BE2C (cell line): ENCODE data around the gene AXIN1.

Source experiments
- DNase-seq: peaks from one replicate; pipeline ENCODE4 v3.0.0-alpha.2; 2020
- H3K27me3 ChIP-seq: fragments of 250-450 bp; sonication (Bioruptor Pico); 2 replicates; pipeline ENCODE4 v1.5.1; 2020; ENCODE audit warnings: mild to moderate bottlenecking
- H3K36me3 ChIP-seq: fragments of 250-450 bp; sonication (Bioruptor Pico); 2 replicates; pipeline ENCODE4 v1.5.1; 2020; ENCODE audit warnings: mild to moderate bottlenecking
- H3K4me1 ChIP-seq: fragments of 250-450 bp; sonication (Bioruptor Pico); 2 replicates; pipeline ENCODE4 v1.5.1; 2020
- H3K4me3 ChIP-seq: 2 replicates; pipeline ENCODE4 v1.5.1; 2011; ENCODE audit warnings: low read depth, low read length
- H3K9me3 ChIP-seq: fragments of 250-450 bp; sonication (Bioruptor Pico); 2 replicates; pipeline ENCODE4 v1.5.1; 2020
- TF ChIP-seq, protein P1 (sequence below): IDR thresholded peaks from 2 replicates; pipeline ENCODE4 v1.5.1; 2012; ENCODE audit warnings: mild to moderate bottlenecking, low read depth, low read length

AXIN1 gene

DNA sequence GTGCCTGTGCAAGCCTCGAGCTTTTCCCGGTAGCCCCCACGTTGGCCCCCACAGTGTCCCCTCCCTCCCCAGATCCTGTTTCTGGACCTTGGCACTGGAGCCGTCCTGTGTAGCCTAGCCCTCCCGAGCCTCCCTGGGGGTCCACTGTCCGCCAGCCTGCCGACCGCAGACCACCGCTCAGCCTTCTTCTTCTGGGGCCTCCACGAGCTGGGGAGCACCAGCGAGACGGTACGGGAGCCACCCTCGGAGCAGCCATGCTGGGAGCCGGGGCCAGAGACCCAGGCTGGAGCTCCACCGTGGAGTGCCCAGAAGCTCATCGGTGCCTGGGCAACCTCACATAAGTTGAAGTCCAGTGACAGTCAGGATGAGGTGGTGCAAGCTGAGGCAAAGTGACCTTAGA, 88.6 kb downstream of the AXIN1 start:
- no peak for DNase-seq
- Histone ChIP-seq H3K27me3 (no peaks in the 10 kb centered on the region), H3K36me3 (peaks cover 8% of the 10 kb centered on the region; the same call in 1 of the 2 replicates), H3K9me3 (no peaks in the 10 kb centered on the region), H3K4me3 (no peak overlapping the region), H3K4me1 (no peaks in the 10 kb centered on the region)
- TF ChIP-seq, protein P1, sequence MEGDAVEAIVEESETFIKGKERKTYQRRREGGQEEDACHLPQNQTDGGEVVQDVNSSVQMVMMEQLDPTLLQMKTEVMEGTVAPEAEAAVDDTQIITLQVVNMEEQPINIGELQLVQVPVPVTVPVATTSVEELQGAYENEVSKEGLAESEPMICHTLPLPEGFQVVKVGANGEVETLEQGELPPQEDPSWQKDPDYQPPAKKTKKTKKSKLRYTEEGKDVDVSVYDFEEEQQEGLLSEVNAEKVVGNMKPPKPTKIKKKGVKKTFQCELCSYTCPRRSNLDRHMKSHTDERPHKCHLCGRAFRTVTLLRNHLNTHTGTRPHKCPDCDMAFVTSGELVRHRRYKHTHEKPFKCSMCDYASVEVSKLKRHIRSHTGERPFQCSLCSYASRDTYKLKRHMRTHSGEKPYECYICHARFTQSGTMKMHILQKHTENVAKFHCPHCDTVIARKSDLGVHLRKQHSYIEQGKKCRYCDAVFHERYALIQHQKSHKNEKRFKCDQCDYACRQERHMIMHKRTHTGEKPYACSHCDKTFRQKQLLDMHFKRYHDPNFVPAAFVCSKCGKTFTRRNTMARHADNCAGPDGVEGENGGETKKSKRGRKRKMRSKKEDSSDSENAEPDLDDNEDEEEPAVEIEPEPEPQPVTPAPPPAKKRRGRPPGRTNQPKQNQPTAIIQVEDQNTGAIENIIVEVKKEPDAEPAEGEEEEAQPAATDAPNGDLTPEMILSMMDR, result no peak

DNA sequence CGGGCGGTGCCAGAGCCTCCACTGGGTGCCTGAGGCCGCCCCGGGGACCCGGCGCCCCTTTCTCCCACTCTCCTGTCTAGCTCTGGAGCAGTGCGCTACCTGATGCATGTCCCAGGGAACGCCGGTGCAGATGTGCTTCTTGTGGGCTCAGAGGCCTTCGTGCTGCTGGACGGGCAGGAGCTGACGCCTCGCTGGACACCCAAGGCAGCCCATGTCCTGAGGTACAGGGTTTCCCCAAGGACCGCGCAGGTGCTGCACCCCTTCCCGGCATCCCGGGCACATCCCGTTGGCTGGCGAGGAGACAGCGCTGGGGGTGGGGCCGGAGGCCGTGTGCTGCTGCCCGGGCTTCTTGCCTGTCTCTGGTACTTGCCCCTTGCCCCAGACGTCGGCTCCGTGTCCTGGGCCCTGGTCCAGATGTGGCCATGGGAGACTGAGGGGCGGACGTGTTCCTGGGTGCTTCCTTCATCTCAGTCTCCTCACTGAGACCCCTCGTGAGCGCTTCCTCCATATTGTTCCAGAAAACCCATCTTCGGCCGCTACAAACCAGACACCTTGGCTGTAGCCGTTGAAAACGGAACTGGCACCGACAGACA, 89.2 kb downstream of the AXIN1 start:
- no peak for DNase-seq
- TF ChIP-seq, protein P1, result no peak
- no peaks in the 10 kb centered on the region for H3K9me3 ChIP-seq
- H3K36me3 ChIP-seq, result peaks cover 8% of the 10 kb centered on the region; the same call in 1 of the 2 replicates
- H3K4me3 ChIP-seq, result no peak overlapping the region
- no peaks in the 10 kb centered on the region for H3K4me1 ChIP-seq
- H3K27me3 ChIP-seq, result no peaks in the 10 kb centered on the region

DNA sequence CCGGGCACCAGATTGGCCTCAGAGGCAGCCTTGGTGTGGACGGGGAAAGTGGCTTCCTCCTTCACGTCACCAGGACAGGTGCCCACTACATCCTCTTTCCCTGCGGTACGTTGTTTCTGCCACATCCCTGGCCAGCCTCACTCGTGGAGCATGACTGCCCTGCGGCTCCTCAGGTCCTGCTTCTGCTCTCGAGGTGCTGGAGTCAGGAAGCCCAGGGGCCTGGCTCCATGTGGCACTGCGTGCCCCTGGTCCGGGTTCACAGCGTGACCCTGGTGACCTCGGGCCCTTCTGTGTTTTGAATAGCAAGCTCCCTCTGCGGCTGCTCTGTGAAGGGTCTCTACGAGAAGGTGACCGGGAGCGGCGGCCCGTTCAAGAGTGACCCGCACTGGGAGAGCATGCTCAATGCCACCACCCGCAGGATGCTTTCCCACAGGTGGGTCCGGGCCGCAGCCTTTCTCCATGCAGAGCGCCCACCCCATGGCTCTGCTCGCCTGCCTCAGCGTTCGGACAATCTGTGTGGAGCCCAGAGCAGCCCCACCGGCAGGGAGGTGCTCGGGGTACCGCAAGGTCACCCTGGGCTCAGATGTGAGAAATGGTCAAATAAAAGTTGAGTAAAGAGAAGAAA, 90.3 kb downstream of the AXIN1 start:
- no peaks in the 10 kb centered on the region for H3K9me3 ChIP-seq
- TF ChIP-seq, protein P1, result no peak
- no peaks in the 10 kb centered on the region for H3K27me3 ChIP-seq
- no peaks in the 10 kb centered on the region for H3K4me1 ChIP-seq
- H3K36me3 ChIP-seq, result peaks cover 8% of the 10 kb centered on the region; the same call in 1 of the 2 replicates
- H3K4me3 ChIP-seq, result no peak overlapping the region
- no peak for DNase-seq

- Histone ChIP-seq H3K4me1 (no peaks in the 10 kb centered on the region), H3K4me3 (no peak overlapping the region), H3K27me3 (no peaks in the 10 kb centered on the region), H3K9me3 (no peaks in the 10 kb centered on the region), H3K36me3 (peaks cover 10% of the 10 kb centered on the region; the same call in 1 of the 2 replicates)
- TF ChIP-seq, protein P1, result no peak
- no peak for DNase-seq
Observed at GRCh38 chr16:261031-261691, 91.4 kb downstream of the AXIN1 start.

DNA sequence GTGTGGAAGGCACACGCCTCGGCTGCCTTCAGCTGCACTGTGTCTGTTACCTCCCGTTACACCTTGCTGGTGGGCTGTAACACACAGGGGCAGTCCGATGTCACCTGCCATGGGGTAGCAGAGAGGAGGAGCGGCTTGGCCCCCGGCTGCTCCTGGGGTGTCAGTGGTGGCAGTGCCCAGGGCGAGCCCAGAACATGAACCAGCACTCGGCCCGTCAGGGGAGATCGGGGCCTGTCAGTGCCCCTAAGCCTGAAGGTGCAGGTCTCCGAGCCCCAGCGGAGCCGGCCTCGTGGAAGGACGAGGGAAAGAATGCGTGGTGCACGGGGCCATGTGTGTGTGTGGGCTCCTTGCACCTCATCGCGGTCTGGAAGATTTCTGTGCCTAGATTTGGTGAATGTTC, 92.2 kb downstream of the AXIN1 start:
- TF ChIP-seq, protein P1, result no peak
- Histone ChIP-seq H3K9me3 (no peaks in the 10 kb centered on the region), H3K4me3 (no peak overlapping the region), H3K4me1 (no peaks in the 10 kb centered on the region), H3K27me3 (no peaks in the 10 kb centered on the region), H3K36me3 (peaks cover 10% of the 10 kb centered on the region)
- DNase-seq, result no peak

DNA sequence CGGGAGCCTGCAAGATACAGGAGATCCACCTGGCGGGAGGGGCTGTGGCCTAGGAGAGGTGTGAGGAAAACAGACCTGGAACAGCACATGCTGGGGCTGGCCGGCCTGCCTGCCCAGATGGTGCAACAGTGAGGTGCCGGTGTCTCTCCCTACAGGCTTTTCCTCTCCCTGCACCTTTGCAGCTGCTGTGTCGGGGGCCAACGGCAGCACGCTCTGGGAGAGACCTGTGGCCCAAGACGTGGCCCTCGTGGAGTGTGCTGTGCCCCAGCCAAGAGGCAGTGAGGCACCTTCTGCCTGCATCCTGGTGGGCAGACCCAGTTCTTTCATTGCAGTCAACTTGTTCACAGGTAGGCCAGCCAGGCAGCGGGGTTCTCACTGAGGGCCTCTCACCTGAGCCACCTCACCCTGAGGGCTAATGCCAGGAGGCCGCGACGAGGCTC, 92.7 kb downstream of the AXIN1 start:
- no peak for DNase-seq
- Histone ChIP-seq H3K4me1 (no peaks in the 10 kb centered on the region), H3K27me3 (no peaks in the 10 kb centered on the region), H3K36me3 (peaks cover 14% of the 10 kb centered on the region), H3K4me3 (no peak overlapping the region), H3K9me3 (no peaks in the 10 kb centered on the region)
- TF ChIP-seq, protein P1, result no peak
